Adrenal gland (tissue), 5 donors: ENCODE measurements around the gene PRELP.

Experiments used
- CTCF ChIP-seq, 6 experiments: fragments of 450-650 bp in 4 of 6; fragments of 200-600 bp in 2 of 6; sonication (generic) in 1 of 6; IDR thresholded peaks; 1 replicate in 5 of 6; 2 replicates in 1 of 6; pipeline versions ENCODE4 v1.5.1 to v1.8.0; 2016 to 2021; ENCODE audit warnings: antibody characterized with exemption in 6 of 6, mild to moderate bottlenecking in 2 of 6, moderate library complexity in 1 of 6
- POLR2A ChIP-seq, 2 donors: fragments of 450-650 bp; IDR thresholded peaks; one replicate each; pipeline ENCODE4 v1.6.1; 2017; ENCODE audit warnings: antibody characterized with exemption in 2 of 2, mild to moderate bottlenecking in 2 of 2, moderate library complexity in 1 of 2
- donor health status: DM: no; HTN: no; CAD: no.

- TF ChIP-seq CTCF (IDR thresholded peaks at IDR 0.05) (no peak), POLR2A (IDR thresholded peaks at IDR 0.05) (no peak)
Measured at GRCh38 chr1:203480525-203481084, 5.0 kb downstream of the PRELP start.
